ENCODE measurements around the gene LETM1. TPM values are rescaled to one million over a fixed set of nuclear protein-coding genes. Genes with fewer than 3 reads are reported as not detected.

LETM1 gene
- polyA plus RNA-seq, 1 donor (not counting 4 experiments of a cell fraction or from before 2014, with no cell fraction given): 25.6 TPM

GRCh38 chr4:1882850-1883271, 26.9 kb upstream of the LETM1 start:
- dilution Hi-C loops (cut with MboI; ENCODE audit: extremely low pct_ligation_motif_present, low sequenced_read_pairs): no loop called here
- Histone ChIP-seq H3K36me3 (ENCODE audit: control insufficient read depth in 2 of 2, extremely low read depth in 1 of 2, insufficient read depth in 2 of 2, low read length in 2 of 2) (peaks cover 0 to 9% of the 10 kb centered on the region in 2 experiments), H3K27me3 (ENCODE audit: control insufficient read depth, extremely low read depth, insufficient read depth, low read length) (no peaks in the 10 kb centered on the region), H3K79me2 (ENCODE audit: control insufficient read depth, insufficient read depth, low read length) (peaks cover 97% of the 10 kb centered on the region), H3K4me1 (ENCODE audit: control insufficient read depth, extremely low read depth, insufficient read depth, low read length) (no peaks in the 10 kb centered on the region), H3K4me2 (ENCODE audit: control insufficient read depth, extremely low read depth, insufficient read depth, low read depth, low read length) (no peak overlapping the region), H3K4me3 (ENCODE audit: control insufficient read depth in 2 of 3, extremely low read depth in 1 of 3, insufficient read depth in 2 of 3, low read depth in 1 of 3, low read length in 3 of 3) (no peak overlapping the region), H4K20me1 (ENCODE audit: control insufficient read depth, extremely low read depth, insufficient read depth, low read length) (peaks cover 9% of the 10 kb centered on the region), H3K27ac (ENCODE audit: control insufficient read depth, insufficient read depth, low read length) (no peak overlapping the region), H3K9me1 (ENCODE audit: control insufficient read depth, extremely low read depth, insufficient read depth, low read length) (peaks cover 2% of the 10 kb centered on the region), H2AFZ (ENCODE audit: control insufficient read depth, low read length) (no peak overlapping the region), H3K9ac (ENCODE audit: control insufficient read depth, extremely low read depth, insufficient read depth, low read length) (no peak overlapping the region), H3K9me3 (ENCODE audit: control insufficient read depth, low read depth, low read length) (no peaks in the 10 kb centered on the region)
- TF ChIP-seq, protein P1, sequence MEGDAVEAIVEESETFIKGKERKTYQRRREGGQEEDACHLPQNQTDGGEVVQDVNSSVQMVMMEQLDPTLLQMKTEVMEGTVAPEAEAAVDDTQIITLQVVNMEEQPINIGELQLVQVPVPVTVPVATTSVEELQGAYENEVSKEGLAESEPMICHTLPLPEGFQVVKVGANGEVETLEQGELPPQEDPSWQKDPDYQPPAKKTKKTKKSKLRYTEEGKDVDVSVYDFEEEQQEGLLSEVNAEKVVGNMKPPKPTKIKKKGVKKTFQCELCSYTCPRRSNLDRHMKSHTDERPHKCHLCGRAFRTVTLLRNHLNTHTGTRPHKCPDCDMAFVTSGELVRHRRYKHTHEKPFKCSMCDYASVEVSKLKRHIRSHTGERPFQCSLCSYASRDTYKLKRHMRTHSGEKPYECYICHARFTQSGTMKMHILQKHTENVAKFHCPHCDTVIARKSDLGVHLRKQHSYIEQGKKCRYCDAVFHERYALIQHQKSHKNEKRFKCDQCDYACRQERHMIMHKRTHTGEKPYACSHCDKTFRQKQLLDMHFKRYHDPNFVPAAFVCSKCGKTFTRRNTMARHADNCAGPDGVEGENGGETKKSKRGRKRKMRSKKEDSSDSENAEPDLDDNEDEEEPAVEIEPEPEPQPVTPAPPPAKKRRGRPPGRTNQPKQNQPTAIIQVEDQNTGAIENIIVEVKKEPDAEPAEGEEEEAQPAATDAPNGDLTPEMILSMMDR (optimal IDR thresholded peaks at IDR 0.05 in 1 of 3, IDR thresholded peaks at IDR 0.05 in 1 of 3, conservative IDR thresholded peaks at IDR 0.05 in 1 of 3; ENCODE audit: extremely low read depth in 1 of 3, insufficient read depth in 2 of 3, low read length in 3 of 3): no peak
- no peak for TF ChIP-seq EZH2 (IDR thresholded peaks at IDR 0.05; ENCODE audit: low read length)
- DNase-seq (ENCODE audit: low read depth, low spot score) (no peak), FAIRE-seq (no peak)

GRCh38 chr4:1880332-1880731, 24.4 kb upstream of the LETM1 start:
- H4K20me1 ChIP-seq (ENCODE audit: control insufficient read depth, extremely low read depth, insufficient read depth, low read length): peaks cover 7% of the 10 kb centered on the region
- peak overlapping the region; percentile 15 for H3K27ac ChIP-seq (ENCODE audit: control insufficient read depth, insufficient read depth, low read length)
- no peaks in the 10 kb centered on the region for H3K4me1 ChIP-seq (ENCODE audit: control insufficient read depth, extremely low read depth, insufficient read depth, low read length)
- DNase-seq (ENCODE audit: low read depth, low spot score): no peak
- FAIRE-seq: no peak
- peaks cover 0 to 9% of the 10 kb centered on the region in 2 experiments for H3K36me3 ChIP-seq (ENCODE audit: control insufficient read depth in 2 of 2, extremely low read depth in 1 of 2, insufficient read depth in 2 of 2, low read length in 2 of 2)
- H3K27me3 ChIP-seq (ENCODE audit: control insufficient read depth, extremely low read depth, insufficient read depth, low read length): no peaks in the 10 kb centered on the region
- no peak overlapping the region for H3K4me2 ChIP-seq (ENCODE audit: control insufficient read depth, extremely low read depth, insufficient read depth, low read depth, low read length)
- no peak for TF ChIP-seq EZH2 (IDR thresholded peaks at IDR 0.05; ENCODE audit: low read length)
- TF ChIP-seq, protein P1 (optimal IDR thresholded peaks at IDR 0.05 in 1 of 3, IDR thresholded peaks at IDR 0.05 in 1 of 3, conservative IDR thresholded peaks at IDR 0.05 in 1 of 3; ENCODE audit: extremely low read depth in 1 of 3, insufficient read depth in 2 of 3, low read length in 3 of 3): no peak
- no peaks in the 10 kb centered on the region for H3K9me3 ChIP-seq (ENCODE audit: control insufficient read depth, low read depth, low read length)
- dilution Hi-C loops (cut with MboI; ENCODE audit: extremely low pct_ligation_motif_present, low sequenced_read_pairs): no loop called here
- no peak overlapping the region for H3K9ac ChIP-seq (ENCODE audit: control insufficient read depth, extremely low read depth, insufficient read depth, low read length)
- peaks cover 96% of the 10 kb centered on the region for H3K79me2 ChIP-seq (ENCODE audit: control insufficient read depth, insufficient read depth, low read length)
- no peak overlapping the region for H2AFZ ChIP-seq (ENCODE audit: control insufficient read depth, low read length)
- H3K4me3 ChIP-seq (ENCODE audit: control insufficient read depth in 2 of 3, extremely low read depth in 1 of 3, insufficient read depth in 2 of 3, low read depth in 1 of 3, low read length in 3 of 3): no peak overlapping the region
- H3K9me1 ChIP-seq (ENCODE audit: control insufficient read depth, extremely low read depth, insufficient read depth, low read length): peaks cover 2% of the 10 kb centered on the region

All from keratinocyte (primary cell).